ENCODE data around the gene OR4X2.

DNA sequence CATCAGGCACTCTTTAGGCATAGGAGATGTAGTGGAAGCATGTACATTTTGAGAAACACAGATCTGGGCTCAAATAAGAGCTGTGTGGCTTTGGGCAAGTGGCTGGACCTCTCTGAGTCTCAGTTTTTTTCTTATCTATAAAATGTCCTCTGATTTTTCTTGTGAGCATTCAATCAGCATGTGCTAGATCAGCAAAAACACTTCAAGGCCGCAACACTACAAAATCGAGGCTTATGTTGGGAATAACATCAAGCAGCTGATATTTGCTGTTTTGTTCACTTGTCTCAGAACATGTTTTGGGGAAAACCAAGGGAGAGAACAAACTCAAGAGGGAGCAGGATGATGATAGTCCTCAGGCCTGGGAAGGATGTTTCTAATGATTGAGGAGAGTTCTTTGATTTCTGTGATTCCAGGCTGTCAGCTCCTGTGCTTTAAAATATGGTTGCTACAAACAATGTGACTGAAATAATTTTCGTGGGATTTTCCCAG lies 18.6 kb downstream of the OR4X2 start, which contains the start of gene OR4X1:
- TF ChIP-seq CTCF (IDR thresholded peaks at IDR 0.05), result no peak
- TF ChIP-seq POLR2AphosphoS5 (IDR thresholded peaks at IDR 0.05), result no peak
- no peak for TF ChIP-seq POLR2A (IDR thresholded peaks at IDR 0.05)
- TF ChIP-seq EP300 (IDR thresholded peaks at IDR 0.05), result no peak

All from gastroesophageal sphincter (tissue), 3 donors.